SK-MEL-5 (cell line): Measurements from ENCODE around the gene MOSPD3. TPM values are rescaled to one million over a fixed set of nuclear protein-coding genes. Genes with fewer than 3 reads are reported as not detected.

Source experiments
- DNase-seq: peaks from one replicate; pipeline ENCODE4 v3.0.0-alpha.2; 2016; ENCODE audit warnings: low read depth, low spot score
- in situ Hi-C: cut with HindIII; loops from 2 replicates; pipeline ENCODE4 v1.10.0; 2016; ENCODE audit warnings: low sequenced_read_pairs, high pct_unique_total_duplicates, low pct_unique_long_range_greater_than_20kb
- total RNA-seq: library from RNA; depleted of rRNA; stranded (reverse); fragments of >200 nt; shearing (Covaris generic); gene quantifications from 2 replicates; pipeline ENCODE4 v1.2.3, GENCODE V29; 2014

The MOSPD3 gene
- total RNA-seq, 1 experiment from 2014 or later, result 14.0 TPM

GRCh38 chr7:100585511-100586265 is 26.7 kb upstream of the MOSPD3 start, which contains the start of gene LRCH4:
TSS of gene LRCH4 (minus strand) at chr7:100586129. CDS start at chr7:100586100, 29 bp downstream.
- peak; percentile 43 for DNase-seq
- in situ Hi-C loops, result no loop called here

DNA sequence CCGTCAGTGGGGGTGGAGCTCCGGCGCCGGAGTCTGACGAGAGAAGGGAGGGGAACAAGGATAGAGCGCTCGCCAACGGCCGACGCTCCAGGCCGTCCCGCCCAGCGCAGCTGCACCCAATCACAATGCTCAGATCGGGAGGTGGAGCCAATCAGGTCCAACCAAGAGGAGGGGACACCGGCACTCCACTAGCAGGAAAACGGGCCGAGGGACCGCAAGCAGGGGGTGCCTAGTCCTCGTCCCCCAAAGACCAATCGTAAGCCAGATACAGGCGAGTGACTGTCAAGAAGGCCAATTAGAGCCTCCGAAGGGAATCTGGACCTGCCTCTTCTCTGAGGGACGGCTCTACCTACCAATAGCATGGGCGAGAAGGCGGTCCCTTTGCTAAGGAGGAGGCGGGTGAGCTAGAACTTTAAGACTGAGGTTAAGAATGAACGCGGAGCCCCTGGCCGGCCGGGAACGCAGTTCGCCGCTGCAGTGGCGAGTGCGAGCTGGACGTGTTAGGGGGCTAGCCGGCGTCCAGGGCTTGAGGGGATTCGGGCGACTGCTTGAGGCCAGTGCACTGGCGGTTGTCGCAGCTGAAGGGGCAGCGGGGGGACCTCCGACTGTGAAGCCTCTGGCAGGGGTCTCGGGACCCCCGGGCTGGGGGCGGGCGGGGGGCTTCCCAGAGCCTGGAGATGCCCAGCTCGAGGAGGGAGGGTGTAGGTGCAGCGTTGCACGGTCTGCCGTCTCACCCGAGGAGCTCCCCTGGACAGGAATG is 25.9 kb upstream of the MOSPD3 start, which contains the start of gene FBXO24:
Gene FBXO24, plus strand, starts transcription at position 63 of the 760 bp plus-strand sequence. Its CDS starts 298 bp downstream, at position 361.
- in situ Hi-C loops, result no loop called here

GRCh38 chr7:100588438-100588837 is 23.9 kb upstream of the MOSPD3 start:
- in situ Hi-C loops, result no loop called here
- DNase-seq, result peak; percentile 63

More for the DNA sequence above, 25.9 kb upstream of the MOSPD3 start, which contains the start of gene FBXO24:
- DNase-seq, result peak; percentile 100

DNA sequence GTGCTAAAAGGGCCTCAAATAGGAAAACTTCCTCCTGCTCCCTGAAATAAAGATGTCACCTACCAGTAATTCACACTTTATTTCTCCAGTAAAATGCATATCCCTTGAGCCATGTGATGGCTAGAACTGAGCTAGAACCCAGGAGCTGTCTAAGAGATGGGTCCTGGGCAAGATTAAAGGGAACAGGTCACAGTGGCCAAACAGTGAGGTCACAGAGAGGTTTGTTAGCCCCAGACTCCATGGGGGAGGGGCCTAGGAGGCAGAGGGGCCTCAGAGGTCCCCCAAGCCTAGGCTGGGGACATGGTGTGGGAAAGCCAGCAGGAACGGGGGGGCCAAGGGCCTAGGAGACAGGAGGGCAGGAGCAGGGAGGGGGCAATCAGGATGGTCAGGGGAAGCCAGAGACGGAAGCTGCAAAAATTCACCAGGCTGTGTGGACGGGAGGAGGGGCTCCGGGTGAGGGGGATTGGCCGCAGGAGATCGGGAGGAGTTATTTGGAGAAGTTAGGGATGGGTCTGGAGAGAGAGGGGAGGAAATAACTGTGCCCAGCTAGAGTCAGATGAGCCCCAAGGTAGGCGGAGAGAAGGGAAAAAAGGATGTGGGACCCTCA is 22.9 kb upstream of the MOSPD3 start:
- DNase-seq, result no peak
- in situ Hi-C loops, result no loop called here

GRCh38 chr7:100590077-100590737 is 22.1 kb upstream of the MOSPD3 start:
- in situ Hi-C loops, result no loop called here
- DNase-seq, result no peak

DNA sequence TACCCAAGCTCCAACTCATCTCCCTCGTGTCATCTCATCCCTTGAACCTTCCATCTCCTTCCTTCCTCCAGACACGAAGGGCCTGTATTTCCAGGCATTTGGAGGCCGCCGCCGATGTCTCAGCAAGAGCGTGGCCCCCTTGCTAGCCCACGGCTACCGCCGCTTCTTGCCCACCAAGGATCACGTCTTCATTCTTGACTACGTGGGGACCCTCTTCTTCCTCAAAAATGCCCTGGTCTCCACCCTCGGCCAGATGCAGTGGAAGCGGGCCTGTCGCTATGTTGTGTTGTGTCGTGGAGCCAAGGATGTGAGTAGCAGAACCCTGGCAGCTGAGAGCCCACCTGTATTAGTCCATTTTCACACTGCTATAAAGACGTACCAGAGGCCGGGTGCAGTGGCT is 20.7 kb upstream of the MOSPD3 start:
- in situ Hi-C loops, result no loop called here
- no peak for DNase-seq

GRCh38 chr7:100595188-100595587 is 17.2 kb upstream of the MOSPD3 start:
- in situ Hi-C loops, result no loop called here
- no peak for DNase-seq

DNA sequence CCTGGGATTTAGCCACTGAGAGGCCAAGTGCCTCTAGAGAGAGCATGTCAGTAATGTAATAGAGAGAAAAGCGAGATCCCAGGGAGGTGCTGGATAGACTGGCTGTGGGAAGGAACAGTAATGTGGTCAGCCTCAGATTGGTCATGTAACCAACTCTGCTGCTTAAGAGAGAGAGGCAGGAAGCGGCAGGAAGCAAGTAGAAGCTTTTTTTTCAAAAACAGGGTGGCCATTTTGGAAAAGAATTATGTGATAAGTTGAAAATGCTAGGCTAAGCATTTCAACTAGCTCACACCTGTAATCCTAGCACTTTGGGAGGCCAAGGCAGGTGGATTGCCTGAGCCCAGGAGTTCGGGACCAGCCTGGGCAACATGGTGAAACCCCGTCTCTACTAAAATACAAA is 13.9 kb upstream of the MOSPD3 start:
- in situ Hi-C loops, result no loop called here
- DNase-seq, result no peak

- in situ Hi-C loops, result no loop called here
- peak; percentile 37 for DNase-seq
Measured at GRCh38 chr7:100599911-100600729, 12.2 kb upstream of the MOSPD3 start.

GRCh38 chr7:100600730-100601038 is 11.7 kb upstream of the MOSPD3 start:
- no peak for DNase-seq
- in situ Hi-C loops, result no loop called here

- DNase-seq, result no peak
- in situ Hi-C loops, result no loop called here
Measured at GRCh38 chr7:100602889-100603725, 9.2 kb upstream of the MOSPD3 start.

GRCh38 chr7:100603726-100604027 is 8.7 kb upstream of the MOSPD3 start:
- no peak for DNase-seq
- in situ Hi-C loops, result no loop called here

GRCh38 chr7:100604028-100604975 is 8.0 kb upstream of the MOSPD3 start:
- peak; percentile 70 for DNase-seq
- in situ Hi-C loops, result no loop called here

DNA sequence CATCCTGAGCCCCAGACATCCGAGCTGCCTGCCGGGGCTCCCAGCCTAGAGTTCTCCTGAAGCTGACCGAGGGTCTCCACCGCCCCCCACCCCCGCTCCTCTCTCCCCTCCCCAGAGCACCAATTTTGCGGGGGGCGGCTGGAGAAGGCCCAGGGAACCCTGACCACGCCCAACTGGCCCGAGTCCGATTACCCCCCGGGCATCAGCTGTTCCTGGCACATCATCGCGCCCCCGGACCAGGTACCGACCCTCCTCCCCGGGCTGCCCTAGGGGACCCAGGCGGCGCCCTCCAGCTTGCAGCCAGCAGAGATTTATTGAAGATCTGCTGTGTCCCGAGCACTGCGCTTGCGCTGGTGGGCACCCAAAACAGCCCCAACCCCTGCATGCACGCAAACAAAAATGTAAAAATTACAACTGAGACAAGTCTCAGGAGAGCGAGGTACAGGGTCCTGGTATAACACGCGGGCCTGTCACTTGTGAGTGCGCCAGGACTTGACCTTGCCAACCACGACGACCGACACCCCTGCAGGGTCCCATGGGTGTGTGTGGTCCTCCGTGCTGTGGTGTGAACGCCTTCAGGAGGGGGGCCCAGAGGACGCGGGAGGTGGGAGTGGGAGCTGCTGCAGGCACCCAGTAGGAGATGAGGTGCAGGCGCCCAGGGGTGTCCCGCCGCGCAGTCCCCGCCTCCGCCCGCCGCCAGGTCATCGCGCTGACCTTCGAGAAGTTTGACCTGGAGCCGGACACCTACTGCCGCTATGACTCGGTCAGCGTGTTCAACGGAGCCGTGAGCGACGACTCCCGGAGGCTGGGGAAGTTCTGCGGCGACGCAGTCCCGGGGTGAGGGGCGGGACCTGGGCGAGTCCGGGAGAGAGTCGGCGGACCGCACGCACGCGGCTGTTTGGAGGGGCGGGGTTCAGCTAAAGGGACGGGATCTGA is 7.1 kb upstream of the MOSPD3 start:
- in situ Hi-C loops, result no loop called here

GRCh38 chr7:100606313-100606712 is 6.0 kb upstream of the MOSPD3 start:
- in situ Hi-C loops, result no loop called here
- no peak for DNase-seq

More for the DNA sequence above, 7.1 kb upstream of the MOSPD3 start:
- no peak for DNase-seq
